Right atrium auricular region (tissue), 2 donors: Measurements from ENCODE around the gene ASCC3. TPM values are rescaled to one million over a fixed set of nuclear protein-coding genes. Genes with fewer than 3 reads are reported as not detected.

Experiments used
- DNase-seq: peaks from one replicate; pipeline ENCODE4 v3.0.0-alpha.2; 2019; ENCODE audit warnings: low spot score
- H3K27ac ChIP-seq, 2 donors: fragments of 200-600 bp; sonication (generic); 1 replicate in 1 of 2; 2 replicates in 1 of 2; pipeline ENCODE4 v1.5.1; 2016 to 2019
- H3K27me3 ChIP-seq, 2 donors: fragments of 200-600 bp; sonication (generic); one replicate each; pipeline versions ENCODE4 v1.5.1 to v1.6.0; 2017 to 2019
- H3K36me3 ChIP-seq: fragments of 200-600 bp; sonication (generic); one replicate; pipeline ENCODE4 v1.5.1; 2016
- H3K4me1 ChIP-seq, 2 donors: fragments of 200-600 bp; sonication (generic); one replicate each; pipeline versions ENCODE4 v1.5.1 to v1.6.0; 2017 to 2019
- H3K4me3 ChIP-seq, 2 donors: fragments of 200-600 bp; sonication (generic); 1 replicate in 1 of 2; 2 replicates in 1 of 2; pipeline ENCODE4 v1.5.1; 2017 to 2019; ENCODE audit warnings: mild to moderate bottlenecking in 1 of 2, moderate library complexity in 1 of 2
- H3K9me3 ChIP-seq, 2 donors: fragments of 200-600 bp; sonication (generic); one replicate each; pipeline ENCODE4 v1.5.1; 2019
- CTCF ChIP-seq, 2 donors: fragments of 200-600 bp; sonication (generic); IDR thresholded peaks; one replicate each; pipeline ENCODE4 v1.5.1; 2019; ENCODE audit warnings: antibody characterized with exemption in 2 of 2
- total RNA-seq, 2 donors: library from RNA; depleted of rRNA; stranded (reverse); fragments of >200 nt; gene quantifications; one replicate each; pipeline ENCODE4 v1.1.0, GENCODE V29; 2016

Gene ASCC3
- 10 to 100 TPM; 18.7 to 20.0 TPM for total RNA-seq

DNA sequence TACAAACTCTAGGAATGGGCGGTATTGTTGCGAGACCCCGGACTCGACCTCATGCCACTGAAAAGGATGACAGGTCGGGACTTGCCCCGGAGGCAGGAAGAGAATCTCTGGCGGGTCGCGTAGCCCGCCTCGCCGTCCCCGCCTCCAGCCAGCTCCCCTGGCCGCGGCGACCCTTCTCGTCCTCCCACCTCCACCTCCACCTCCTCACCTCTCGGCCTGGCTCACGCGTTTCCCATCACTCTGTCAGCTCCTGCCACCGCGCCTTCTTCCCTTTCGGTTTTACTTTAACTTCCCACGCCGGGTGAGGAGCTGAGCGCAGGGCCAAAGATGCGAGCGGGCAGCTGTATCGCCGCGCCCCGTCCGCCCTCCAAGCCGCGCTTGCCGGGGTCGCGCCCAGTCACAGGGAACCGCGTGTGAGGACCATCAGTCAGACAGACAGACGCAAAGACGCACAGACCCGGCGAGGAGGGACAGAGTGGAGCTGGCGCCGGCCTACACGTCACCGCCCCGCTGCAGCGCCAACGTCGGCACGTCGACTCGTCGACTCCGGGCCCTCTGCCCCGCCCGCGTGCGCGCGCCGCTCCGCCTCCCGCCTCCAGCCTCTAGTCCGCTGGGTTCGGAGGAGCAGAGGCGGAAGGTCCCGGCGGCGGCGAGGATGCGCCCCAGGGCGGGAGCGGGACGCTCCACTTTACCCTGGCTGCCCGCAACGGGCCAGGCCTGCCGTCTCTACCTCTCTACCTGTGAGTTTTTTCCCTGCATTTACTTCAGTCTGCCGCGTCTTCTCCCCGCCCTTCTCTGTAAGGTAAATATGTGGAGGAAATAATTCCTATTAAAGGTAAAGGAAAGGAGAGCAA is at the start of gene ASCC3:
ASCC3 (minus strand) TSS at position 477 of the 854 bp plus-strand sequence. CDS start 13,332 bp downstream, outside the sequence.
- no peaks in the 10 kb centered on the region for H3K36me3 ChIP-seq
- peaks cover 0 to 28% of the 10 kb centered on the region in 2 donors for H3K4me1 ChIP-seq
- no peaks in the 10 kb centered on the region for H3K27me3 ChIP-seq
- H3K9me3 ChIP-seq = no peaks in the 10 kb centered on the region
- peak; percentile 92 for DNase-seq
- H3K27ac ChIP-seq = peak within 1 kb of the TSS; percentile 92 to 95
- TF ChIP-seq CTCF (IDR thresholded peaks at IDR 0.05) = no peak
- peak within 1 kb of the TSS; percentile 70 to 79 for H3K4me3 ChIP-seq

DNA sequence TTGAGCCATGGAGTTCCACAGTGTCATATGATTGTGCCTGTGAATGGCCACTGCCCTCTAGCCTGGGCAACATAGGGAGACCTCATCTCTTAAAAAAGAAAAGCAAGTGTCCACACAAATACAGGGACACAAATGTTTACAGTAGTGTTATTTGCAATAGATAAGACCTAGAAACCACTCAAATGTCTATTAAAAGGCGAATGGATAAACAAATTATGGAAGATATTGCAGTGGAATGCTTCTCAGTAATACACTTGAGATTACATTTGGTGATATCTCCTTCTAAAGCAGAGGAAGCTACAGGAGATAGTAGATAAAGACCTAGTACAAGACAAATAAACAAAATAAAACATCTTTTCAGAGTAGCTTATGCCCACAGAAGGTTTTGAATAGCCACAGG is 44.6 kb upstream of the ASCC3 start:
- Histone ChIP-seq H3K9me3 (no peaks in the 10 kb centered on the region), H3K4me3 (no peak overlapping the region), H3K4me1 (no peaks in the 10 kb centered on the region), H3K27ac (no peak overlapping the region), H3K36me3 (no peaks in the 10 kb centered on the region), H3K27me3 (no peaks in the 10 kb centered on the region)
- no peak for TF ChIP-seq CTCF (IDR thresholded peaks at IDR 0.05)
- no peak for DNase-seq

- no peaks in the 10 kb centered on the region for H3K36me3 ChIP-seq
- no peak overlapping the region for H3K27ac ChIP-seq
- no peak overlapping the region for H3K4me3 ChIP-seq
- H3K4me1 ChIP-seq = no peaks in the 10 kb centered on the region
- no peak for DNase-seq
- TF ChIP-seq CTCF (IDR thresholded peaks at IDR 0.05) = no peak
- H3K27me3 ChIP-seq = no peaks in the 10 kb centered on the region
- H3K9me3 ChIP-seq = no peaks in the 10 kb centered on the region
Measured at GRCh38 chr6:100924534-100925227, 43.6 kb upstream of the ASCC3 start.

- no peak for DNase-seq
- H3K36me3 ChIP-seq = no peaks in the 10 kb centered on the region
- no peak overlapping the region for H3K4me3 ChIP-seq
- H3K4me1 ChIP-seq = no peaks in the 10 kb centered on the region
- H3K9me3 ChIP-seq = no peaks in the 10 kb centered on the region
- no peak overlapping the region for H3K27ac ChIP-seq
- no peak for TF ChIP-seq CTCF (IDR thresholded peaks at IDR 0.05)
- no peaks in the 10 kb centered on the region for H3K27me3 ChIP-seq
Measured at GRCh38 chr6:100923481-100924165, 42.5 kb upstream of the ASCC3 start.

GRCh38 chr6:100920028-100920605 is 39.0 kb upstream of the ASCC3 start:
- Histone ChIP-seq H3K4me3 (no peak overlapping the region), H3K4me1 (no peaks in the 10 kb centered on the region), H3K9me3 (no peaks in the 10 kb centered on the region), H3K27ac (no peak overlapping the region), H3K27me3 (no peaks in the 10 kb centered on the region), H3K36me3 (no peaks in the 10 kb centered on the region)
- TF ChIP-seq CTCF (IDR thresholded peaks at IDR 0.05) = no peak
- no peak for DNase-seq
